ENCODE data around the gene RND3. TPM values are rescaled to one million over a fixed set of nuclear protein-coding genes. Genes with fewer than 3 reads are reported as not detected.

RND3 gene
- total RNA-seq, 4 donors from 2014 or later, result 35.5 to 66.8 (median 47.6) TPM

DNA sequence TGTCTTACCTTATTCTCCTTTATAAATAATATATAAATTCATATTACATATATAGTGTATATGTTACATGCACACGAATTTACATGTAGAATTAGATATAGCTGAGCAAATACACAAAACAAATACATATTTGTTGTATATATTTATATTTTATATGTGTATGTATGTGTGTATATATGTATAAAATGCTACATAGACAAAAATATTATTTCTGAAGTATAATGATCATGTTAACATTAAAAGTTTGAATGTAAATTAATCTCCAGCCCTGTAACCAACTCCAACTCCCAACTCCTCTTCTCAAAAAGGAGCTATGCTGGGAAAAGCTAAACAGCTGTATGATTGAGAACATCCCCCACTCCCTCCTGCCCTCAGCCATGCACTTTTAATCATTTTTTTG, 42.7 kb upstream of the RND3 start:
- TF ChIP-seq CTCF (IDR thresholded peaks at IDR 0.05), result no peak
- no peak for TF ChIP-seq POLR2A (IDR thresholded peaks at IDR 0.05)
- no peak overlapping the region for H3K4me3 ChIP-seq (ENCODE audit: low read depth, poor library complexity, severe bottlenecking)
- 75 to 82% methylated on average over 1 of the region's 1 CpG for WGBS, 2 donors
- intact Hi-C loops (cut with DNase I; ENCODE audit: low total_unique reads), result no loop called here
- no peak for DNase-seq (ENCODE audit: low spot score in 2 of 2)

DNA sequence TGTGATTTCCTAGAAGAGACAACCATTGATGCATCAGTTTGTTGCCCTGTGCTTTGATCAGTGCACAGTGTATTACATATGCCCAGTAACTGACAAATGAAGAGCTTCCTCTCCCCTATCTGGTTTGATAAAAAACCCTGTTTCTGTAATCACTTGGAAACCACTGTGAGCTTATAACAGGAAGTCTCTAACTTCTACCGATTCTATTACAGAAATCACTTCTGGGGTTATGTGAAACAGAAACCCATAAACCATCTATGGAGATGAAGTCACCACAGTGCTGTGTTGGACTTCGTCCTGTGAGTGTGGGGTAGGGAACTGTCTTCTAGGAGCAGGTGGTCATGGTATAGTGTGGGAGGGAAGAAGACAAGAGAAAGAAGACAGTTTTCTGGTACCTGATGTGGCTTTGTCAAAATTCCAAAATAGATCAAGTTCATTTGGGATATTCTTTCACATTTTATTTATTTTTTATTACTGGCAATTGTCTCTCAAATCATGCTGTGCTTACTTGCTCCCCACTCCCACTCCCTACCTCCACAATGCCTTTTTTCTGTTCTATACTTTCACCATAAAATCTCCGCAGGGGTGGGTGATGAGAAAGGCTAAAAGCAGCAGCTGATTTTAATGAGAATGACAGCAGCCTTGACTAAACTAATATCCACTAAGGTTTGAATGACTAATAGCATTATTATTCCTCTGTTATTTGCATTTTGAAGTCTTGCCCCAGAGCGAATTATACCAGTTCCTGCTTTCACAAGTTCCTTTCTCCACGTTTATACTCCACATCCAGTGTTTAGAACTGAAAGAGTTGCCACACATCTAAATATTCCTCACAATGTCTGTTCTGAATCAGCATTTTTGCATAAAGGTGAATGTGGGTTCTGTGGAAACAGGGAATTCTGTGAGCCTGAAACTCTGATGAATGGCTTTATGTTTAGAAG, 41.7 kb upstream of the RND3 start:
- WGBS, 2 donors, result 15 to 21% methylated on average over 5 of the region's 5 CpGs
- intact Hi-C loops (cut with DNase I; ENCODE audit: low total_unique reads), result no loop called here
- TF ChIP-seq CTCF (IDR thresholded peaks at IDR 0.05) (no peak), POLR2A (IDR thresholded peaks at IDR 0.05) (no peak)
- H3K4me3 ChIP-seq (ENCODE audit: low read depth, poor library complexity, severe bottlenecking), result no peak overlapping the region
- no peak for DNase-seq (ENCODE audit: low spot score in 2 of 2)

- TF ChIP-seq POLR2A (IDR thresholded peaks at IDR 0.05) (no peak), CTCF (IDR thresholded peaks at IDR 0.05) (no peak)
- intact Hi-C loops (cut with DNase I; ENCODE audit: low total_unique reads), result no loop called here
- no peak overlapping the region for H3K4me3 ChIP-seq (ENCODE audit: low read depth, poor library complexity, severe bottlenecking)
- no peak for DNase-seq (ENCODE audit: low spot score in 2 of 2)
These were observed 39.4 kb upstream of the RND3 start for GRCh38 chr2:150526827-150527226.

DNA sequence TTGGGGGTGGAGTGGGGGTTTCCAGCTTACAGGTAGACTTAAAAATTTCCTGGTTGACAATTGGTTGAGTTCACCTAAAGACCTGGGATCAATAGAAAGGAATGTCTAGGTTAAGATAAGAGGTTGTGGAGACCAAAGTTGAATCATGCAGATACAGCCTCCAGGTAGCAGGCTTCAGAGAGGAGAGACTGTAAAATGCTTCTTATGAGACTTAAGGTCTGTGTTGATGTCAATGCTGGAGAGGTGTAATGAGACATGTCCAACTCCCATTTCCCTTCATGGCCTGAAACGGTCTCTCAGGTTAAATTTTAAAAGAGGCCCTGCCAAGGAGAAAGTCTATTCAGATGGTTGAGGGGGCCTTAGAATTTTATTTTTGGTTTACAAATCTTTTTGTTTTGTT, 38.5 kb upstream of the RND3 start:
- 90 to 97% methylated on average over 1 of the region's 1 CpG for WGBS, 2 donors
- intact Hi-C loops (cut with DNase I; ENCODE audit: low total_unique reads), result no loop called here
- TF ChIP-seq CTCF (IDR thresholded peaks at IDR 0.05) (no peak), POLR2A (IDR thresholded peaks at IDR 0.05) (no peak)
- no peak overlapping the region for H3K4me3 ChIP-seq (ENCODE audit: low read depth, poor library complexity, severe bottlenecking)
- DNase-seq (ENCODE audit: low spot score in 2 of 2), result no peak

GRCh38 chr2:150522269-150522668, 34.8 kb upstream of the RND3 start:
- WGBS, 2 donors, result 92 to 93% methylated on average over 4 of the region's 4 CpGs
- H3K4me3 ChIP-seq (ENCODE audit: low read depth, poor library complexity, severe bottlenecking), result no peak overlapping the region
- intact Hi-C loops (cut with DNase I; ENCODE audit: low total_unique reads), result no loop called here
- DNase-seq (ENCODE audit: low spot score in 2 of 2), result no peak
- TF ChIP-seq CTCF (IDR thresholded peaks at IDR 0.05) (no peak), POLR2A (IDR thresholded peaks at IDR 0.05) (no peak)
